Liver (tissue), 3 donors: ENCODE data around the gene OVCH1.

ENCODE experiments used
- EGR1 ChIP-seq, 2 donors: IDR thresholded peaks; 2 replicates each; pipeline ENCODE4 v1.6.1; 2016 to 2018; ENCODE audit warnings: antibody characterized with exemption in 2 of 2, low read depth in 2 of 2
- FOXA1 ChIP-seq: IDR thresholded peaks from 2 replicates; pipeline ENCODE4 v1.6.1; 2016; ENCODE audit warnings: antibody characterized with exemption
- GABPA ChIP-seq, 2 donors: IDR thresholded peaks in 1 of 2; conservative IDR thresholded peaks in 1 of 2; 2 replicates each; pipeline ENCODE4 v1.6.1; 2016; ENCODE audit warnings: antibody characterized with exemption in 2 of 2, mild to moderate bottlenecking in 1 of 2, moderate library complexity in 1 of 2
- JUND ChIP-seq, 2 donors: IDR thresholded peaks; 2 replicates each; pipeline ENCODE4 v1.6.1; 2016; ENCODE audit warnings: antibody characterized with exemption in 2 of 2
- NR2F2 ChIP-seq: IDR thresholded peaks from 2 replicates; pipeline ENCODE4 v1.6.1; 2016; ENCODE audit warnings: antibody characterized with exemption
- RAD21 ChIP-seq, 2 donors: IDR thresholded peaks; 2 replicates each; pipeline ENCODE4 v1.6.1; 2016; ENCODE audit warnings: antibody characterized with exemption in 2 of 2, mild to moderate bottlenecking in 2 of 2
- RXRA ChIP-seq, 2 donors: IDR thresholded peaks; 2 replicates each; pipeline ENCODE4 v1.6.1; 2017 to 2018; ENCODE audit warnings: antibody characterized with exemption in 2 of 2, mild to moderate bottlenecking in 1 of 2
- SP1 ChIP-seq: IDR thresholded peaks from 2 replicates; pipeline ENCODE4 v1.6.1; 2018; ENCODE audit warnings: antibody characterized with exemption, mild to moderate bottlenecking
- TAF1 ChIP-seq: conservative IDR thresholded peaks from 2 replicates; pipeline ENCODE4 v1.6.1; 2016; ENCODE audit warnings: antibody characterized with exemption, mild to moderate bottlenecking
- YY1 ChIP-seq: IDR thresholded peaks from 2 replicates; pipeline ENCODE4 v1.6.1; 2016; ENCODE audit warnings: antibody characterized with exemption, mild to moderate bottlenecking
- TF ChIP-seq, protein P1 (sequence below): fragments of 150-350 bp; IDR thresholded peaks from 2 replicates; pipeline ENCODE4 v1.5.1; 2017; ENCODE audit warnings: improper control_type of control experiment, low read depth, low read length; ENCODE audit not compliant: missing input control
- TF ChIP-seq, protein P2 (sequence below): IDR thresholded peaks from 2 replicates; pipeline ENCODE4 v1.6.1; 2016; ENCODE audit warnings: antibody characterized with exemption
- TF ChIP-seq, protein P3 (sequence below): IDR thresholded peaks from 2 replicates; pipeline ENCODE4 v1.6.1; 2016; ENCODE audit warnings: antibody characterized with exemption
- TF ChIP-seq, protein P4 (sequence below): IDR thresholded peaks from 2 replicates; pipeline ENCODE4 v1.6.1; 2016; ENCODE audit warnings: antibody characterized with exemption
- donor health status: healthy.
- donor health status: healthy.

DNA sequence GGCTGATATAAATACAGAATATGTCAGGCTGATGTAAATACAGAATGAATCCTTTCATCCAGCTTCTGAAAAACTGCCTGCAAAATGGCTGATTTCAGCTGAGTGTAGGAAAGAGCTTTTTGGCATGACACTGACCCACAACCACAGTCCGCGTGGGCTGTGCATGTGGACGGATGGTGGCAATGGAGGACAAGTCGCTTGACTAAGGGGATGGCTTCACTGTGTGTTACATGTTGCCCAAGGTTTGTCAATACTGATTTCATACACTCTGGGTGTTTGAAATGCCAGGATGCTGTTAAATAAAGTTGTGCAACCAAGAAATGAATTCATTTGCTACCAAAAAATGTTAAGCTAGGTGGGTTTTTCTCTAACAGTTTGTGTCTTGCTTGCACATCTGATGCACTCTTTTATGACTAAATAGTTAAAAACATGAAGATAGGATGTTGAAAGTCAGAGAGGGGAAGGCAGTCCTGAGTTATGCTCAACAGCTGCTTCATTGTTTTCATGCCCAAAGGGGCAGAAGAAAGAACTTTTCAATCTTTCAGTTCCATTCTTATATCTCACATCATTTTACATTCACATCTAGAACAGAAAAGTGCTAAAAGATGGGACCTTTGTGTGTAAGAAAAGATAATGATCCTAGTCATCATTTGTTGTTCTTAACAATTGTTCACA, 36.5 kb upstream of the OVCH1 start:
- TF ChIP-seq, protein P1, sequence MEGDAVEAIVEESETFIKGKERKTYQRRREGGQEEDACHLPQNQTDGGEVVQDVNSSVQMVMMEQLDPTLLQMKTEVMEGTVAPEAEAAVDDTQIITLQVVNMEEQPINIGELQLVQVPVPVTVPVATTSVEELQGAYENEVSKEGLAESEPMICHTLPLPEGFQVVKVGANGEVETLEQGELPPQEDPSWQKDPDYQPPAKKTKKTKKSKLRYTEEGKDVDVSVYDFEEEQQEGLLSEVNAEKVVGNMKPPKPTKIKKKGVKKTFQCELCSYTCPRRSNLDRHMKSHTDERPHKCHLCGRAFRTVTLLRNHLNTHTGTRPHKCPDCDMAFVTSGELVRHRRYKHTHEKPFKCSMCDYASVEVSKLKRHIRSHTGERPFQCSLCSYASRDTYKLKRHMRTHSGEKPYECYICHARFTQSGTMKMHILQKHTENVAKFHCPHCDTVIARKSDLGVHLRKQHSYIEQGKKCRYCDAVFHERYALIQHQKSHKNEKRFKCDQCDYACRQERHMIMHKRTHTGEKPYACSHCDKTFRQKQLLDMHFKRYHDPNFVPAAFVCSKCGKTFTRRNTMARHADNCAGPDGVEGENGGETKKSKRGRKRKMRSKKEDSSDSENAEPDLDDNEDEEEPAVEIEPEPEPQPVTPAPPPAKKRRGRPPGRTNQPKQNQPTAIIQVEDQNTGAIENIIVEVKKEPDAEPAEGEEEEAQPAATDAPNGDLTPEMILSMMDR: no peak
- TF ChIP-seq RAD21 (IDR thresholded peaks at IDR 0.05) (no peak), TAF1 (no peak), GABPA (IDR thresholded peaks at IDR 0.05 in 1 of 2, conservative IDR thresholded peaks at IDR 0.05 in 1 of 2) (no peak), JUND (IDR thresholded peaks at IDR 0.05) (no peak), YY1 (no peak), SP1 (no peak), NR2F2 (no peak), FOXA1 (no peak), EGR1 (IDR thresholded peaks at IDR 0.05; ENCODE audit: low read depth in 2 of 2) (no peak), RXRA (IDR thresholded peaks at IDR 0.05) (no peak)
- TF ChIP-seq, protein P2, sequence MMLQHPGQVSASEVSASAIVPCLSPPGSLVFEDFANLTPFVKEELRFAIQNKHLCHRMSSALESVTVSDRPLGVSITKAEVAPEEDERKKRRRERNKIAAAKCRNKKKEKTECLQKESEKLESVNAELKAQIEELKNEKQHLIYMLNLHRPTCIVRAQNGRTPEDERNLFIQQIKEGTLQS: no peak
- TF ChIP-seq, protein P3, sequence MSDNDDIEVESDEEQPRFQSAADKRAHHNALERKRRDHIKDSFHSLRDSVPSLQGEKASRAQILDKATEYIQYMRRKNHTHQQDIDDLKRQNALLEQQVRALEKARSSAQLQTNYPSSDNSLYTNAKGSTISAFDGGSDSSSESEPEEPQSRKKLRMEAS: no peak
- TF ChIP-seq, protein P4, sequence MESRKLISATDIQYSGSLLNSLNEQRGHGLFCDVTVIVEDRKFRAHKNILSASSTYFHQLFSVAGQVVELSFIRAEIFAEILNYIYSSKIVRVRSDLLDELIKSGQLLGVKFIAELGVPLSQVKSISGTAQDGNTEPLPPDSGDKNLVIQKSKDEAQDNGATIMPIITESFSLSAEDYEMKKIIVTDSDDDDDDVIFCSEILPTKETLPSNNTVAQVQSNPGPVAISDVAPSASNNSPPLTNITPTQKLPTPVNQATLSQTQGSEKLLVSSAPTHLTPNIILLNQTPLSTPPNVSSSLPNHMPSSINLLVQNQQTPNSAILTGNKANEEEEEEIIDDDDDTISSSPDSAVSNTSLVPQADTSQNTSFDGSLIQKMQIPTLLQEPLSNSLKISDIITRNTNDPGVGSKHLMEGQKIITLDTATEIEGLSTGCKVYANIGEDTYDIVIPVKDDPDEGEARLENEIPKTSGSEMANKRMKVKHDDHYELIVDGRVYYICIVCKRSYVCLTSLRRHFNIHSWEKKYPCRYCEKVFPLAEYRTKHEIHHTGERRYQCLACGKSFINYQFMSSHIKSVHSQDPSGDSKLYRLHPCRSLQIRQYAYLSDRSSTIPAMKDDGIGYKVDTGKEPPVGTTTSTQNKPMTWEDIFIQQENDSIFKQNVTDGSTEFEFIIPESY: no peak
